Inflammatory macrophage treated with lipopolysaccharide for 4 hours (primary cell): ENCODE data around the gene HOXD8.

ENCODE experiments used
- DNase-seq: peaks from one replicate; pipeline ENCODE4 v3.0.0-alpha.2; 2020

The HOXD8 gene

GRCh38 chr2:176160986-176161824 is 31.7 kb downstream of the HOXD8 start:
- no peak for DNase-seq

- no peak for DNase-seq
Measured at GRCh38 chr2:176161825-176162626, 32.5 kb downstream of the HOXD8 start.

- no peak for DNase-seq
Measured at GRCh38 chr2:176162911-176163671, 33.6 kb downstream of the HOXD8 start.

- DNase-seq, result no peak
Measured at GRCh38 chr2:176163672-176164056, 34.2 kb downstream of the HOXD8 start.

GRCh38 chr2:176164201-176164600 is 34.7 kb downstream of the HOXD8 start:
- no peak for DNase-seq

DNA sequence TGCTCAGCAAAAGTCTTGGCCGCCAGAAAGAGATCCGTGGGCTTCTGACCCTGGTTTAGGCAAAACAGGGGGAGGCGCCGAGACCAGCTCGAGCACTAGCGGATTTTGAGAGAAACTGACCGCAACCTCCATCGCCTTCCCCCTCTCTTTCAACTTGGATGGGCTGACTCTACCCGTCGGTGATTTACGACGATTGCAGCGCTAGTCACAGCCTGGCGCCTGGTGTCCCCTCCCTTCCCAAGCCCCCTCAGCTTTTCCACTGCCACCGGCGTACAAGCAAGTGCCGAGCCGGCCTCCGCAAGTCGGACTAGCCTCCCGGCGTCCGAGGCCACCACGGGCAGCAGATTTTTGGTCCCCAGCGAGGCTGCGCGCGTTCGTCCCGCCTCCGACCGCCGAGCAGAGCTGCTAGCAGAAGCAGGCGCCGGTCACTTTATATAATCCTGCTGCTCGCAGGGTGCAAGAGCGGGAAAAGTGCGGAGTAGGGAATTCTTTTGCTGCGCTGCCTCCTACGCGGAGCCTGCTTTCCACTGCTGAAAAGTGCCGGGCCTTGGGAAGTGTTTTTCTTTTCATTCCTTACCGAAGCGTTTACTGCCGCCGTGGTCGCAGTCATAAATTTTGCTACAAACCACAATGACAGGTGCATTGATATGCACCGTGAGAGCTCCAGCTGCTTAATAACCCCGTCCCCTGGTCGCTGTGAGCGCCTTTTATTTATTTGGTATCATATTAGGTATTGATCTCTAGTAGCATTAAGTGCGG is 35.3 kb downstream of the HOXD8 start:
- no peak for DNase-seq

DNA sequence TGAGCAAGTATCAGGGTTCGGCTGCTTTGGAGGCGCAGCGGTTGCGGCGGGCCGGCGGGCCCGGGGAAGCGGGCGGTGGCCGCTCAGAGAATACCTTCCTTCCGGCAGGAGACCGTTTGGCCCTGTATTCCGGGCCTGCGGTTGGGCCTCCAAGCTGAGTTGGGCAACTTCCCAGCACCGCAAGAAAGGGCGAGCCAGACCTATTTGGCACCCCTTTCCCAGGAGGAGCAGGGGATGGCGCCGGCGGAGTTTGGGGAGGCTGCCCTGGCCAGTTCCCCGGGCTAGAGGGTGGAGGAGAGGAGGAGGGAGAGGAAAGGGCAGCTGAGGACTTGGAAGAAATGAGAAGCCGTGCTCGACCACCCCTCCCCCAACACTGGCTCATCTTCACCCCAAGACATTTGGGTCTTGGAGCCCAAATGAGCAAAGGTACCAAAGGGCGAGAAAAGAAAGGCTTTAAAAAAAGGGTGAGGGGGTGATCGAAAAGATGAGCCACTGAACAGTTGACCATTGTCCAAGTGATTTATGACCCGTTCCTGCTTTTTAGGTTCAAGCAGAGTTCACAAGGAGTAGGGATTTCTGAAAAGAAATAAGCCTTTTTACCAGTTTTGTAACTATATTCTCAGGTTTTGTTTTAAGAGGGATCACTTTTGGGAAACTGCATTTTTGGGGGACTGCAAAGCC is 36.0 kb downstream of the HOXD8 start:
- DNase-seq, result no peak

DNA sequence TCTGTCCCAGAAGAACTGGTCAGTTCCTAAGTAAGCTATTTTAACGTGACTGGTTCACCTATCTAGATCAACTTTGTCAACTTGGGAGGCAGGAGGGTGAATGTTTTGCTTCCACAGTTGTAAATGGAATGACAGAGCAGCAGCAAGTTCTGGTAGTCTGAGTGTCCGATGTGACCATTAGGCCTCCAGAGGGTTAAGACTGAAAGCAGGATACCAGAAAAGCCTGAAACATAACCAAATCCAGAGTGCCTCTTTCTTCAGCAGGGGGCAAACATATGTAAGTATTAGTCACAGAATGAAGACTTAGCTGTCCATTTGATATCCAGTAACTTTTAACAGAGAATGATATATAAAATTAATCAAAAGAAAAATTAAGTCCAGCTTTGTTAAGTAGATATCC is 36.8 kb downstream of the HOXD8 start:
- DNase-seq, result no peak

DNA sequence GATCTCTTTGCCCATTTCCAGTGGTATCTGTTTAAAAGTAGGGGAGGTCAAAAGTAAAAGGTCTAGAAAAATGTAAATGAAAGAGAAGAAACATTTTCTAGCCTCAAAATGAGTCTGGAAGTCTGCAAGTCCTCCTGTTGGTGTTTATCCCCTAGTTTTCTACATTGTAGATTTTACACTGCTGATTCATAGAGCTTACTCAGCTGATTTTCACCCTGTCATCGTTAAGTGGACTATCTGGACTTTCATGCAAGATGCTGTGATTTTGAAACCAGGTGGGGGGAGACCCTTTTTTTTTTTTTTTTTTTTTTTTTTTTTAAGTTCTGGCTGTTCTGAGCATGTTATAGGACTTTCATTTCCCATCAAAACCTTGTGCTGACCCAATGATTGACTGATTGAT is 37.9 kb downstream of the HOXD8 start:
- DNase-seq, result no peak

DNA sequence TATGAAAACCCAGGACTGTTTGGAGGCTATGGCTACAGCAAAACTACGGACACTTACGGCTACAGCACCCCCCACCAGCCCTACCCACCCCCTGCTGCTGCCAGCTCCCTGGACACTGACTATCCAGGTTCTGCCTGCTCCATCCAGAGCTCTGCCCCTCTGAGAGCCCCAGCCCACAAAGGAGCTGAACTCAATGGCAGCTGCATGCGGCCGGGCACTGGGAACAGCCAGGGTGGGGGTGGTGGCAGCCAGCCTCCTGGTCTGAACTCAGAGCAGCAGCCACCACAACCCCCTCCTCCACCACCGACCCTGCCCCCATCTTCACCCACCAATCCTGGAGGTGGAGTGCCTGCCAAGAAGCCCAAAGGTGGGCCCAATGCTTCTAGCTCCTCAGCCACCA is 39.7 kb downstream of the HOXD8 start:
- no peak for DNase-seq

DNA sequence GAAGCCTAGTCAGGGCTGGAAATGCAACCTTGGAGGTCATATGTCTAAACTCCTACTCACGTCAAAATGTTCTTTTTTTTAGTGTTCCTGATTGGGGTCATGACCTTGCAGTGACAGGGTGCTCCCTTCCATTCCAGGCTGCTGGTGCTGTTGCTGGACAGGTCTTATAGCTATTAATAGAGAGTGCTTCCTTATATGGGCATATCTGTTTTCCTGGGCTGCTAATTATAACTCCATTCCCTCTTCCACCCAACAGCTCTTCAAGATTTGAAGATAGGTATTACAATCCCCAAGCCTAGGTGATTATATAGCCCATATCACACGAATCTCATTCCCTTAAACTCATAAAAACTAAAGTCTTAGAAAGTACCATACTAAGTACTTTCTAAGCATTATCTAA is 40.2 kb downstream of the HOXD8 start:
- no peak for DNase-seq

DNA sequence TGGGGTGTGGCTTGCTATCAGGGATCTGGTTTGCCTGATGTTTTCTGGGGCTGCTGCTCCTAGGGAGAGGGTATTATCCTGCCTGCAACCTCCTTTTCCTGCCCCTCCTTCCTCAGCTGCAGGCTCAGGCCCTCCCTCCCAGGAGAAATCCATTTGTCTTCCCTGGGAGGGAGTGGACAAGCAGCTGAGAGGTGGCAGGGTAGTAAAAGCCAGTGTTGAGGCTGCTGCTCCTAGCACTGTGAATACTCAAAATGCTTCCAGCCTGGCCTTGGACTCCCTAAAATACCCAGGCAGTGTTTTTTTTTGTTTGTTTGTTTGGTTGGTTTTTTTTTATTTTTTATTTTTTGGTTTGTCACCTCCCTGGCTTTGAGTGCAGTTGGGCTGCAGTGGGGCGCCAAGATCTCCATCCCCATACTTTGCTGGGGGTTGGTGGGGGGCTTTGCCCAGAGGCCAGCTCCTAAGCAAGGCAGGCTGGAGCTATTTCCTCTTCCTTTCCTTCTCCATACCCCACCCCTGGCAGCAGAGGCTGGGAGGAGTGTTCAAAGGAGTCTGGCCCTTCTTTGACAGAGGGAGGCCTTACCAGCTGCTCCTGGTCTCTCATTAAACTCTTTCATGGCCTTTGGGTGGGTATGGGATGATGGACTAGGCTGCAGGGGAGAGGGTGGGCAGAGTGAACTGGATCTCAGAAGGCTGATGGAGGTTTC is 41.2 kb downstream of the HOXD8 start:
- DNase-seq, result no peak

DNA sequence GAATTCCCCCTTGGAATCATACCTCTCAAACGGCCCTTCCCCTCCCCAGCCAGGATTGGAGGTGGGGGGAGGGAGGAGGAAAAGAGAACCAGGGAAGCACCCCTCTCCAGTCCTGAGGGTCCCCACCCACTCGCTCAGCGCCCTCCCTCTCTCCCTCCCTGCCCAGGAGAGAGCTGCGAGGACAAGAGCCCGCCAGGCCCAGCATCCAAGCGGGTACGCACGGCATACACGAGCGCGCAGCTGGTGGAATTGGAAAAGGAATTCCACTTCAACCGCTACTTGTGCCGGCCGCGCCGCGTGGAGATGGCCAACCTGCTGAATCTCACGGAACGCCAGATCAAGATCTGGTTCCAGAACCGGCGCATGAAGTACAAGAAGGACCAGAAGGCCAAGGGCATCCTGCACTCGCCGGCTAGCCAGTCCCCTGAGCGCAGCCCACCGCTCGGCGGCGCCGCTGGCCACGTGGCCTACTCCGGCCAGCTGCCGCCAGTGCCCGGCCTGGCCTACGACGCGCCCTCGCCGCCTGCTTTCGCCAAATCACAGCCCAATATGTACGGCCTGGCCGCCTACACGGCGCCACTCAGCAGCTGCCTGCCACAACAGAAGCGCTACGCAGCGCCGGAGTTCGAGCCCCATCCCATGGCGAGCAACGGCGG is 42.0 kb downstream of the HOXD8 start:
- no peak for DNase-seq

- DNase-seq, result no peak
Measured at GRCh38 chr2:176172007-176172894, 42.7 kb downstream of the HOXD8 start.

DNA sequence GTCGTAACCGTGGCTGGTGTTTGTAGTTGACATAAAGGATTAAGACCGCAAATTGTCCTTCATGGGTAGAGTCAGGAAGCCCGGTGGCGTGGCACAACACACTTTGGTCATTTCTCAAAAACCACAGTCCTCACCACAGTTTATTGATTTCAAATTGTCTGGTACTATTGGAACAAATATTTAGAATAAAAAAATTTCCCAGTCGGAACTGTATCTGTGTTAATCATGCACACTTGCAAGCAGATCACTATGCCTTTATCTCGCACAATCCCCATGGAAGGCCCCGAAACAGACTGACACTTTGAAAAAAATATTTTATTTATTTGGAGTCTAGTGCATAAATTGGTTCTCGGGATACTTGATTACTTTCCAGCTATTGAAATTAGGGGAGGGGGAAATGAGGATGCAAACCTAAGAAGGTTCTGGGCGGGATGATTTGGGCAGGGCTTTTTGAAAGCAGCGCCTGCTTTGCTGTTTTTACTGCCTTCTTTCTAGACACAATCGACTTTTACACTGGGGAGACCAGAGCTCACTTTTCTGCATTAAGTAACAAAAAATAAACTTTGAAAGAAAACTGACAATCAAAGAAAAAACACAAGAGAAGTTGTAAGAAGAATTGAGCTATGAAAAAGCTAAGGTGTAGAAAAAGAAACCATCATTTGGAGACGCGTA is 43.5 kb downstream of the HOXD8 start:
- no peak for DNase-seq

- no peak for DNase-seq
Measured at GRCh38 chr2:176173567-176174381, 44.3 kb downstream of the HOXD8 start.

DNA sequence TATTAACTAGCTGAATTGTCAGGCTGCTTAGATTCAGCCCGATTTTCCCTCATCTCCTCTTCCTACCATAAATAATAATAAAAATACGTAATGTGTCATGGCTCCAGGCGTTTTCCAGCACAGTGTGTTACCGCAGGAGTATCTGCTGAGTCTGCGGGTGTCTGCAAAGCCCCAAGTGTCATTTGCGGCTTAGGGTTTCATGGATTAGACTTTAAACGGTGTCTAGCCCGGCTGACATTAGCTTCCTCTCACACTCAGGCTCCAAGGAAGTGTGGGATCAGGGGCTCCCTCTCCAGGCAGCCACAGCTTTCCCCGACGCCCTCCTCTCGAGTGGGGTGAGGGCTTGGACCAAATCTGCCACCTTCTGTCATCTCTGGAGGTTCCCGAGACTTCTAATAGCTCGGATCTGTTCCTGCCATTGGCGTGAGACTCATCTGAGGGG is 44.9 kb downstream of the HOXD8 start:
- DNase-seq, result no peak
